ENCODE measurements around the gene AHDC1. TPM values are rescaled to one million over a fixed set of nuclear protein-coding genes. Genes with fewer than 3 reads are reported as not detected.
"Not testable (repeated sequence)": the region's sequence is repeated elsewhere in the genome, so short reads cannot be mapped to it uniquely, and the experiment has no call there.

AHDC1 gene
- total RNA-seq, 2 experiments from 2014 or later, result 15.8 to 18.5 TPM

DNA sequence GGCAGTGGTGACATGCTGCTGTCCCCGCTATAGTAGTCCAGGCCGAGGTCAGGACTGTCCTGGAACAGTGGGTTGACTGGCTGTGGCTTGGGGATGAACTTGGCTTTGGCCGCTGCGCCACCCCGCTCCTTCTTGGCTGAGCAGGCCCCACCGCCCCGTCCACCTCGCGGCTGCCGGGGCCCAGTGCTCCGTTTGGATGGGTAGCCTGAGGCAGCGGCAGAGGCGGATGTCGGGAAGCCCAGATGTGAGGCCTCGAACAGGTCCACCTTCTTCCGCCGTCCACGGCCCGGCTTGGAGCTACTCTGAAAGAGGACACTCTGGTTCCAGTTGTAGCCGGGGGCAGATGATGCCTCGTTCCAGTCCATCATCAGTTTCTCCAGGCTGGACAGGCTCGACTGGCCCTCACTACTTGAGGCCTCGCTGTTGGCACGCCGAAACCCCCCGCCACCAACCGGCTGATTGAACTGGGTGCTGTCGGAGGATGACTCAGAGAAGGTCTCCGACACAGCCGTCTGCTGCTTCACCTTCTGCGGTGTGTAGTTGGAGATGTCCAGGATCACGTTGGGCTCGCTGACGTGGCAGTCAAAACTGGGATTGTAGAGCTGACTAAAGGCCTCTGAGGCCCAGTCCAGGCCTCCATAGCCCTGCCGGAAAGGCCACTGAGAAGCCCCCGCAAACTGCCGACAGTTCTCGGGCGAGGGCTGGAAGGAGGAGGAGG, 55.6 kb downstream of the AHDC1 start:
- DNase-seq (no peak), ATAC-seq (no peak)
- CTCF ChIA-PET, result interaction anchor here (0.5 to 5.7 kb wide), 2 partner anchors 9 to 114 kb away, joined by 3 to 22 read pairs; no protein-coding TSS in a partner anchor
- Mint-ChIP-seq H3K4me3 (no peak overlapping the region), H3K36me3 (no peaks in the 10 kb centered on the region), H3K27me3 (no peaks in the 10 kb centered on the region), H3K9me3 (ENCODE audit: low read depth) (no peaks in the 10 kb centered on the region), H3K27ac (no peak overlapping the region), H3K4me1 (no peaks in the 10 kb centered on the region)

GRCh38 chr1:27547220-27548116, 56.5 kb downstream of the AHDC1 start:
- DNase-seq, result no peak
- CTCF ChIA-PET, result interaction anchor here (0.5 to 5.7 kb wide), 3 partner anchors 10 to 181 kb away, joined by 3 to 22 read pairs (median 3); no protein-coding TSS in a partner anchor
- H3K27me3 Mint-ChIP-seq, result no peaks in the 10 kb centered on the region
- H3K4me3 Mint-ChIP-seq, result no peak overlapping the region
- H3K4me1 Mint-ChIP-seq, result peaks cover 3% of the 10 kb centered on the region
- no peaks in the 10 kb centered on the region for H3K9me3 Mint-ChIP-seq (ENCODE audit: low read depth)
- H3K27ac Mint-ChIP-seq, result no peak overlapping the region
- ATAC-seq, result no peak
- no peaks in the 10 kb centered on the region for H3K36me3 Mint-ChIP-seq

GRCh38 chr1:27545876-27546275, 58.1 kb downstream of the AHDC1 start:
- Mint-ChIP-seq H3K27me3 (no peaks in the 10 kb centered on the region), H3K27ac (no peak overlapping the region), H3K4me1 (peaks cover 4% of the 10 kb centered on the region), H3K36me3 (no peaks in the 10 kb centered on the region), H3K4me3 (no peak overlapping the region), H3K9me3 (ENCODE audit: low read depth) (no peaks in the 10 kb centered on the region)
- DNase-seq (no peak), ATAC-seq (no peak)
- CTCF ChIA-PET, result interaction anchor here (1.0 to 5.7 kb wide), 2 partner anchors 11 to 33 kb away, joined by 3 to 22 read pairs; no protein-coding TSS in a partner anchor

GRCh38 chr1:27545271-27545670, 58.7 kb downstream of the AHDC1 start:
- Mint-ChIP-seq H3K9me3 (ENCODE audit: low read depth) (no peaks in the 10 kb centered on the region), H3K4me3 (no peak overlapping the region), H3K27ac (no peak overlapping the region), H3K4me1 (peaks cover 4% of the 10 kb centered on the region), H3K27me3 (no peaks in the 10 kb centered on the region), H3K36me3 (no peaks in the 10 kb centered on the region)
- DNase-seq (no peak), ATAC-seq (no peak)
- CTCF ChIA-PET, result interaction anchor here (1.0 to 5.7 kb wide), 2 partner anchors 12 to 33 kb away, joined by 3 to 22 read pairs; no protein-coding TSS in a partner anchor

DNA sequence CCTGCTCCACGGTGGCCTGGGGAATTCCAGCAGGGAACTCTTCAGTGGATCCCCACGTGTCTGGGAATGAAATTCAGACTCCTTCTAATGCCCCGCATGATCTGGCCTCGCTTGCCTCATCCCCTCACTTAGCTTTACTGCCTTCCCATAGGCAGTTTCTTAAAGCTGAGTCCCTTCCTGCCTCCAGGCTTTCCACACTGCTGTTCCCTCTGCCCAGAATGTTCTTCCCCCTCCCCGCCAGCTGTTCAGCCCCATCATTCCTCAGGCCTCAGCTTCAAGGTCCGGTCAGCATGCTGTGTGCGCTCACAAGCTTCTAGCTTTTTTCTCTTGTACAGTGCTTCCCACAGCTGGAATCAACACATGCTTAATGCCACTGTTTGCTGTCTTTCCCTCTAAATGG, 59.1 kb downstream of the AHDC1 start:
- Mint-ChIP-seq H3K4me3 (no peak overlapping the region), H3K36me3 (no peaks in the 10 kb centered on the region), H3K27ac (peak overlapping the region; percentile 30), H3K9me3 (ENCODE audit: low read depth) (no peaks in the 10 kb centered on the region), H3K4me1 (peaks cover 4% of the 10 kb centered on the region), H3K27me3 (no peaks in the 10 kb centered on the region)
- ATAC-seq (no peak), DNase-seq (no peak)
- CTCF ChIA-PET, result interaction anchor here (5.7 kb wide), 1 partner anchor 13 kb away, joined by 22 read pairs; no protein-coding TSS in a partner anchor

DNA sequence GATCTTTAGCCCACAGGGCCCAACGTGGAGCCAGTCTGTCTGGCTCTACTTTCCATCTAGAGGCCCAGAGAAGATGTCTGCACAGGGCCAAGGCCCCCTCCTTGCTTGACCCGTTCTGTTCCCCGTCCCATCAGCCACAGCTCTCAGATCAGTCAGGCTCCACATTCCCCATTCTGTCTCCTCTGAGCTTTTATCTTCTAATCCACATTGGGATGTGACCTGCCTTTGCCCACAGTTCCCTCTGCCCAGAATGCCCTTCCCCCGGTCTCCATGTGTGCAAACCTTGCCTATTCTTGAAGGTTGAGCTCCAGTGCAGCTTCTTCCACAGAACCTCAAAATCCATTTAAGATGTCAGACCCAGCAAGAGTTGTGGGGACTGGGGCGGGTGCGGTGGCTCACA, 60.7 kb downstream of the AHDC1 start:
- DNase-seq, result no peak
- Mint-ChIP-seq H3K36me3 (no peaks in the 10 kb centered on the region), H3K27me3 (no peaks in the 10 kb centered on the region), H3K27ac (no peak overlapping the region), H3K4me3 (no peak overlapping the region), H3K4me1 (peaks cover 4% of the 10 kb centered on the region), H3K9me3 (ENCODE audit: low read depth) (no peaks in the 10 kb centered on the region)
- CTCF ChIA-PET, result interaction anchor here (1.4 kb wide), 1 partner anchor 14 kb away, joined by 8 read pairs; no protein-coding TSS in a partner anchor
- no peak for ATAC-seq

GRCh38 chr1:27542463-27543273, 61.3 kb downstream of the AHDC1 start:
- Mint-ChIP-seq H3K27ac (no peak overlapping the region), H3K4me3 (no peak overlapping the region), H3K9me3 (ENCODE audit: low read depth) (no peaks in the 10 kb centered on the region), H3K36me3 (no peaks in the 10 kb centered on the region), H3K27me3 (no peaks in the 10 kb centered on the region), H3K4me1 (peaks cover 4% of the 10 kb centered on the region)
- peak; percentile 53 for ATAC-seq
- CTCF ChIA-PET, result interaction anchor here (1.4 kb wide), 1 partner anchor 15 kb away, joined by 8 read pairs; no protein-coding TSS in a partner anchor
- DNase-seq, result no peak

DNA sequence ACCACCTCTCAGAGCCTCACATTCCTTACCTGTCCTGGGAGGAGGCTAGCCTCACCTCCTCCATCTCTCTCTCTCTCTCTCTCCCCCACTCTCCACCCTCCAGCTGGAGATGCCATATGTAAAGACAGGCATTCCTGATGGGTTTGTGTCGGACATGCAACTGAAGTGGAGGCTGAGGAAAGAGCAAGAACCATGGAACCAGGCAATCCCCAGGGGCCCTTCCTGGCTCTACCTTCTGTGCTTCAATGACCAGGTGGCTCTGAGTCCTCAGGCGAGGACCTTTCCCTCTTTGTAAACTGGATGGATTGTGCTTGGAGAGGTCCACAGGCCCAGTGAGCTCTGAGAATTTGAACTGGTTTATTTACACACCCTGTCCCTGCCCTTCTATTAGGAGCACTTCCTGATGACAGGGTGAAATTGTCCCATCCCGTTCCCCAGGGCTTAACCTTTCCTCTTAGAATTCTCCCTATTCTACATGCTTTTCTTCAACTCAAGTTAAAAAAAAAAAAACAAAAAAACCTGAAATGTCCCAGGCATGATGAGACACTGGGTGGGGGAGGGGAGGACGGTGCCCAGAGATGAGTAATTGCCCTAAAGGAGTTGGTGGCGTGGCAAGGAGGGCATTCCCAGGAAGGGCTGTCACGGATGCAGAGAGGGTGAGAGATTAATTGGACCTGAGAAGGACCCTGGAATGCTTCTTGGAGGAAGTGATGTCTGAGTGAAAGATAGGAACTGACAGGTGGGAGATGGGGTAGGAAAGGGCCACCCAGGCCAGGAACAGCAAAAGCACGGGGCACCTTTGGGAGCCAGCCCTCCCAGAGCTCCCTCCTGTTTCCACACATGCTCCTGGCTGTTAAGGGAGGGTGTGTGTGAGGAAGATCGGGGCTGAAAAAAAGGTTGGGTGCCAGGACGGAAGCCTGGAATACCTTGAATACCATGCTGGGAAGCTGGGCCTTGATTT, 63.8 kb downstream of the AHDC1 start:
- ATAC-seq (no peak), DNase-seq (no peak)
- H3K4me3 Mint-ChIP-seq, result no peak overlapping the region
- no peaks in the 10 kb centered on the region for H3K36me3 Mint-ChIP-seq
- CTCF ChIA-PET, result interaction anchor here (0.9 to 1.0 kb wide), 2 partner anchors 16 to 29 kb away, joined by 3 read pairs; no protein-coding TSS in a partner anchor
- H3K4me1 Mint-ChIP-seq, result peaks cover 4% of the 10 kb centered on the region
- no peaks in the 10 kb centered on the region for H3K27me3 Mint-ChIP-seq
- no peak overlapping the region for H3K27ac Mint-ChIP-seq
- H3K9me3 Mint-ChIP-seq (ENCODE audit: low read depth), result no peaks in the 10 kb centered on the region

- Mint-ChIP-seq H3K36me3 (no peaks in the 10 kb centered on the region), H3K9me3 (ENCODE audit: low read depth) (no peaks in the 10 kb centered on the region), H3K27ac (no peak overlapping the region), H3K27me3 (no peaks in the 10 kb centered on the region), H3K4me3 (no peak overlapping the region), H3K4me1 (peaks cover 4% of the 10 kb centered on the region)
- CTCF ChIA-PET, result no interaction called here
- no peak for DNase-seq
- no peak for ATAC-seq
These were observed 65.2 kb downstream of the AHDC1 start for GRCh38 chr1:27538793-27539192.

DNA sequence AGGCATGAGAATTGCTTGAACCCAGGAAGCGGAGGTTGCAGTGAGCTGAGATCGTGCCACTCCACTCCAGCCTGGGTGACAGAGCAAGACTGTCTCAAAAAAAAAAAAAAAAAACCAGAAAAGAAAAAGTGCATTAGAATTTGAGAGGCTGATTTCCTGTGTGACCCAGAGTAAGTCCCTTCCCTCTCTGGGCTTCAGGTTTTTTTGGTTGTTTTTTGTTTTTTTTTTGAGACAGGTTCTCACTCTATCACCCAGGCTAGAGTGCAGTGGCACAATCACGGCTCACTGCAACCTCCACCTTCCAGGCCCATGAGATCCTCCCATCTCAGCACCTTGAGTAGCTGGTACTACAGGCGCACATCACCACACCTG, 65.7 kb downstream of the AHDC1 start:
- H3K27me3 Mint-ChIP-seq, H3K4me3 Mint-ChIP-seq, H3K4me1 Mint-ChIP-seq: not testable (repeated sequence)

DNA sequence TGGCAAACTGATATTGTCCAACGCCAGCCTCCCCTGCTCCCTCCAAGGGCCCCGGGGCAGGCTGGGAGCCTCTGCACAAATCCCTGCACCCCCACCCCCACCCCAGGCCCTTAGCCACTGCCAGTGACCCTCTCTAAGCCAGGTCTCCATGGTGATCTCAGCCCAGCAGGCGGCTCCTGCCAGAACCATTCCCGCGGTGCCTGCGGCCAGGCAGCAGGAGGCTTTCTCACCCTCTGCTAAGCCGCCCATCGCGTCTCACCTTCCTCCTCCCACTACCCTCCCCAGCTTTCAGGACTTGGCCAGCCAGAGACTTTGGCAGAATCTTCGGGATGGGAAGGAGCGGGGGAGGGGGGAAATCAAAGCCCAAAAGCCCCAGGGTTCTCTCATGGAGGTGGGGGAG, 67.2 kb downstream of the AHDC1 start:
- CTCF ChIA-PET, result interaction anchor here (1.1 kb wide), 2 partner anchors 20 to 70 kb away, joined by 3 to 4 read pairs; no protein-coding TSS in a partner anchor
- ATAC-seq, result no peak
- Mint-ChIP-seq H3K4me3 (no peak overlapping the region), H3K27ac (no peak overlapping the region), H3K27me3 (no peaks in the 10 kb centered on the region), H3K36me3 (no peaks in the 10 kb centered on the region), H3K4me1 (peaks cover 11% of the 10 kb centered on the region), H3K9me3 (ENCODE audit: low read depth) (no peaks in the 10 kb centered on the region)
- DNase-seq, result no peak

More for the DNA sequence above, 65.7 kb downstream of the AHDC1 start:
- ATAC-seq; H3K27ac Mint-ChIP-seq; DNase-seq; H3K9me3 Mint-ChIP-seq (ENCODE audit: low read depth); H3K36me3 Mint-ChIP-seq: not testable (repeated sequence)
- CTCF ChIA-PET, result interaction anchor here (0.7 kb wide), 1 partner anchor 37 kb away, joined by 3 read pairs; no protein-coding TSS in a partner anchor
